Measurements from ENCODE around the gene DKKL1.
A peak's percentile ranks its signal among the peaks of the same experiment; 100 is the strongest.

The DKKL1 gene

DNA sequence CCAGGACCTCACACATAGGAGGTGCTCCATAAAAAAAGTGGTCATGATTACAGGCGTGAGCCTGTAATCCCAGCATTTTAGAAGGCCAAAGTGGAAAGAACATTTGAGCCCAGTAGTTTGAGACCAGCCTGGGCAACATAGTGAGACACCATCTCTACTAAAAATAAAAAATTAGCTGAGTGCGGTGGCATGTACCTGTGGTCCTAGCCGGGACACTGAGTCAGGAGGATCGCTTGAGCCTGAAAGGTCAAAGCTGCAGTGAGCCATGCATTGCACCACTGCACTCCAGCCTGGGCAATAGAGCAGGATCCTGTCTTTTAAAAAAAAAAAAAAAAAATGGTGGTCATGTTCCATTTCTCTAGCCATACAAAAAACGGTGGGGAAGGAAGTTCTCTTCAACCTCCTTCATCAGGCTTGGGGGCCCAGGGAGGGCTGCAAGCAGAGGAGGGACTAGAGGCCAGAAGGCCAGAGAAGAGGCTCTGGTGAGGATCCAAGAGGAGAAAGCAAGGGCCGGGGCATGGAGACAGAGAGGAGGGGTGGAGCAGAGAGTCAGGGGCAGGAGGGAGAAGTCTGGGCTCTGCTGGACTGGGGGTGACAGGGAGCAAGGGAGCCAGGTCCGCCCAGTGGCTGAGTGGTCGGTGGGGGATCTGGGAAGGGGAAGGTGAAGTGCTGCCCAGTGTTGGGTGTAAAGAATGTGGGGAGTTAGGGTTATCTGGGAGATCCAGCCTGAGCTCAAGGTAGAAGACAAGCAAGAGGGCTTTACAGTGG is 33.2 kb downstream of the DKKL1 start:
- no peak for DNase-seq (ENCODE audit: low spot score)

DNA sequence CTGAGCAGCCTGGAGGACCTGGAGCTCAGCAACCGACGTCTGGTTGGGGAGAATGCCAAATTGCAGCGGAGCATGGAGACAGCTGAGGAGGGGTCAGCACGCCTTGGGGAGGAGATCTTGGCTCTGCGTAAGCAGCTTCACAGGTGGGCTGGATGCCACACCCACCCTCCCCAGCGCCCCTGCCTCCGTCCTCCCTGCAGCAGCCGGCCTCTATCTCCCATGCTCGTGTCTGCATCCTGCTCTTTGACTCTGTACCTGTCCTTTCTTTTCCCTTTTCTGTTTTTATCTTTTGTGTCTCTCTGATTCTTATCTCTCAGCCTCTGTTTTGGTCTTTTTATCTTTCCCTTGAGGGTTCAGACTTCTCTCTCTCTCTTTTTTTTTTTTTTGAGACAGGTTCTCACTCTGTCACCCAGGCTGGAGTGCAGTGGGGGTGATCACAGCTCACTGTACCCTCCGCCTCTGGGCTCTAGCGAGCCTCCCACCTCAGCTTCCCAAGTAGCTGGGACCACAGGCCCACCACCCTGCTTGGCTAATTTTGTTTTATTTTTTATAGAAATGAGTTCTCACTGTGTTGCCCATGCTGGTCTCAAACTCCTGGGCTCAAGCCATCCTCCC is 34.4 kb downstream of the DKKL1 start:
- DNase-seq (ENCODE audit: low spot score), result no peak

DNA sequence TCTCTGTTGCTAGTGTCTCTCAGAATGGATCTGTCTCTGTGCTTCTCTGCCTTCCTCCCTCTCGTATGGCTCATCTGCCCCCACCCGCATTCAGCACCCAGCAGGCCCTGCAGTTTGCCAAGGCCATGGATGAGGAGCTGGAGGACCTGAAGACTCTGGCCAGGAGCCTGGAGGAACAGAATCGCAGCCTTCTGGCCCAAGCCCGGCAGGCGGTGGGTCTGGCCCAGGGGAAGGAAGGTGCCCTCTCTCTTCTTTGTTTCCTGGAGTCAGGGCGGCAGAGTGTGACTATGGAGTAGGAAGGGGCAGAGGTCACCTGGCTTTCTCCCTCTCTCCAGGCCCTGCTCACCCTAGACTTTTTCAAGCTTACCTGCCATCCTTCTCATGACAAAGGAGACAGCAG is 35.3 kb downstream of the DKKL1 start:
- DNase-seq (ENCODE audit: low spot score), result no peak

DNA sequence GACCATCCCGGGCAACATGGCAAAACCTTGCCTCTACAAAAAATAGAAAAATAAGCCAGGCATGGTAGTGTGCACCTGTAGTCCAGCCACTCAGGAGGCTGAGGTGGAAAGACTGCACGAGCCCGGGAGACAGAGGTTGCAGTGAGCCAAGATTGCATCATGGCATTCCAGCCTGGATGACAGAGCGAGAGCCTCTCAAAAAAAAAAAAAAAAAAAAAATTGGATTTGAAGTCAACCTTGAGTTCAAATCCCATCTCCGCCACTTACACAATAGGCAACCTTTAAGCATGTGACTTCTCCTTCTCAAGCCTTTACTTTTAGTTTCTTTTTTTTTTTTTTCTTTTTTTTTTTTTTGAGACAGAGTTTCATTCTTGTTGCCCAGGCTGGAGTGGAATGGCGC is 36.4 kb downstream of the DKKL1 start:
- DNase-seq (ENCODE audit: low spot score), result no peak

DNA sequence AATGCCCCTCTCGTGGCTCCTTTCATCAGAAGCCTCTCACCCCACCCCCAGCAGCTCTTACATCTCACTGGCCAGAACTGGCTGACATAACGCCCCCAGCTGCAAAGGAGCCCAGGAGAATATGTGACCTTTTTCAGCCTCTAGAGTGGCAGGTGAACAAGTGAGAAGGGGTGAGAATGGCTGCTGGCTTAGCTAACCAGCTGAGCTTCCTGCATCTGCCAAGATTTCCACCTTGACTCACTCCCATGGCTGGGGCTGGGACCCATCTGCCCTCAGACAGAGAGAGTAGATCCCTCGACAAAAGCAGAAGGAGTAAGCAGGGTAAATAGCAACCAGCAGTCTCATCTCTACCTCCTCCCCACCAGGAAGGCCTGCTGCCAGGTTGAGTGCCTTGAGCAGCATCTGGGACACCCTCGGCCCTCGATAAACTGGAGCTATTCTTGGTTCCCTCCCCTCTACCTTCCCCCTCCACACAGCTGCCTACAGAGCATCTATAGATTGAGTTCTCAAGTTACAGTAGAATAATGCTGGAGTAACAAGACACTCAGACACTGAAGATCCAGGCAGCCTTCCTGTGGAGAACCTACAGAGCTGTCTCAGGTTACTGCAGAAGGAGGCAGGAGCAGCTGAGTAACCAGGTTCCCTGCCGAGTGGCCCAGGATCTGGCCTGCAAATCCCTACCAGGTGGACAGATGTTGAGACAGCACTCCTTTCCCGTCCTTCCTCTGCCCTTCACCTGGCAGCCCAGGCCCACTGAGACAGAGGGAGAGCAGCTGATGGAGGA is 39.9 kb downstream of the DKKL1 start:
- DNase-seq (ENCODE audit: low spot score), result no peak

DNA sequence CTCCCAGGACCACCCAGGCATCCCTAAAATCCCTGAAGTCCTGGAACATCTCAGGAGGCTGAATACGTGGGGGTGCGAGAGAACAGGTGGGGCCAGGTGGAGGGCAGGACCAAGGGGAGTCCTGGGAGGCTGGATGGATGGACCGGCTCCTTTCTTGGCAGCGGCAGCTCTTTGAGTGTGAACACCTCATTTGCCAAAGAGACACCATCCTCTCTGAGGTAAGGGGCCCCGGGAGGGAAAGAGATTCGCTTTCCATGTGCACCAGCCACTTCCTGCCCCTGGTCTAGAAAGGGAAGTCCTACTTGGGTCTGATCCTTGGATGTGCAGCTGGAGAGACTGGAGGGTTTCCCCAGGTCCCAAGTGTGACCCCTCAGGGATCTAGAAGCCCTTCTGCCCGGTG is 43.4 kb downstream of the DKKL1 start:
- no peak for DNase-seq (ENCODE audit: low spot score)

DNA sequence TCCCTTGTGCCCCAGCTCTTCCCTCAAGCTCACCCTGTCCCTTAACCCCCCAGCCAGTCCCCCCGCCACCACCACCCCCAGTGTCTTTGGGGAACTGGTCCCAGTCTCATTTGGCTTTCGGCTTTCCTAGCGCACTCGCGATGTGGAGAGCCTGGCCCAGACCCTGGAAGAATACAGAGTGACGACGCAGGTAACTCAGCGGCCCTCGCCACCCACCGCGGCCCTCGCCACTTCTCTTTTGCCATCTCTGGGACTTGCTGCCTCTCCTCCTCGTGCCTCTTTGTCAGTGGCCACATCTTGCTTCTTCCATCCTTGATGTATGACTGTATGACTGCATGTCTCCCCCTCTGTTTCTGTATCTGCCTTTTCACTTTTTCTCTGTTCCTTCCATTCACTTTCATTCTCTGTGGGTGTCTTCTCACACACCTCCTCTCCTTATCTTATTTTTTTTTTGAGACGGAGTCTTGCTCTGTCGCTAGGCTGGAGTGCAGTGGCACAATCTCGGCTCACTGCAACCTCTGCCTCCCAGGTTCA is 43.9 kb downstream of the DKKL1 start:
- no peak for DNase-seq (ENCODE audit: low spot score)

DNA sequence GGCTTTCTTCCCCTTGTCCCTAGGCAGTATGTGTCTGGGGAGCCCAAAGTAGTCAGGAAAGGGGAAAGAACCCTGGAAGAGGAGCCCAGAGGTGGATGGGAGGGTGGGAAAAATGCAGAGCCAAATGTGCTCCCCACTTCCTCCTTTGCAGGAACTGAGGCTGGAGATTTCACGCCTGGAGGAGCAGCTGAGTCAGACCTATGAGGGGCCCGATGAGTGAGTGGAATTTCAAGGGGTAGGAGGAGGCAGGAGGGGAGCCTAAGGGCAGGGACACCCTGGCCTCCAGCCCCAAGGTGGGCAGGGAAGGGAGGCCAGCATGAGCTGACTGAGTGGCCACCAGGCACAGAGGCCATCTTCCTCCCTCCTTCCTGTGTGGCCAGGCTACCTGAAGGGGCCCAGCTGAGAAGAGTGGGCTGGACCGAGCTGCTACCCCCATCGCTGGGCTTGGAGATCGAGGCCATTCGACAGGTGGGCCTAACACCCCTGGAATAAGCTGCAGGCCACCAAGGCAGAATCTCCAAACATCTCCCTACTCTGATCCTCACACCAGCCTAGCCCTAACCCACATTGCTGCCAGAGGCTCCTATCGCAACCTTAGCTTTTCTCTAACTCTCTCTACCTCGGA is 45.3 kb downstream of the DKKL1 start:
- no peak for DNase-seq (ENCODE audit: low spot score)

DNA sequence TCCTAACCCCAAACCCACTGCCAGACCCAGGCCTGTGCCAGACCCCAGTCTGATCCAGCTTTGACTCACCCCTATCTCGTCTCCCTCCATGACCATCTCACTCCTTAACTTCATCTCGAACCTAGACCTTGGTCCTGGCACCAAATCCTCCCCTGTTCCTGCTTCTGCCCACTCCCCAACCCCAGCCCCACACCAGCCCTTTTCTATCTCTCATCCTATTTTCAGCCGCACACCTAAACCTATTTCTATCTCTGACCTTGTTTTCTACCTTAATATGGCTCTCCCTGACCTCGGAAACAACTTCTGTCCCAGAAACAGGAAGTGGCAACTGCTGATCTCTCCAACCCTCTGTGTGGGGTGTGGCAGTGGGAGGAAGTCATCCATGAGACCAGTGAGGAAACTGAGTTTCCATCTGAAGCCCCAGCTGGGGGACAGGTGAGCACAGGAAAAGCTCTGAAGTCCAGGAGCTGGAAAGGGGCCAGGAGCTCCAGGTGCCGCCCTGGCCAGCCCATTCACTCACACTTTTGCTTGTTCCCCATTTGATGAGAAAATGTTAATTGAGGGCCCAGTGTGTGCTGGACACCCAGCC is 45.9 kb downstream of the DKKL1 start:
- no peak for DNase-seq (ENCODE audit: low spot score)

DNA sequence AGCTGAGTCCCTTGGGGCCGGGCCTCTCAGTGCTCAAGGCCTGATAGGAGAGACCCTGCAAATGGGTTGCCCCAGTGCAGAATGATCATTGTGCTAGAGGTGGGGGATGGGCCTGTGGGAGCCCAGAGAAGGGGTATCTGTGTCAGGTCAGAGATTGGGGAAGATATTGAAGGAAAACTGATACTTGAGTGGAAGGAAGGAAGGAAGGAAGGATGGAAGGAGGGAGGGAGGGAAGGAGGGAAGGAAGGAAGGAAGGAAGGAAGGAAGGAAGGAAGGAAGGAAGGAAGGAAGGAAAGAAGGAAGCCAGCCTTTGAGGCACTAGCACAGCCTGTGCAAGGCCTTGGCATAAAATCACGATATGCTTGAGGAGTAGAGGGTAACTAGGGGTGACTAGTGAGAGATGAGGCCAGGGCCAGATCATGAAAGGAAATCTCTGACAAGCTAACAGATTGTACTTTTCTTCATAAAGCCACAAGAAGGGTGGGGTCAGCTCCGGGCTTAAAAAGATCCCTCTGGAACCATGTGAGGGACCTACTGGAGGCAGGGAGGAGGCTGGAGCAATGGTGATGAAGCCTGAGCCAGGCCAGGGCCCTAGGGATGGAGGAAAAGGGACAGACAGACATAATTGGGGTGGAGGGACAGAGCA is 48.1 kb downstream of the DKKL1 start:
- DNase-seq (ENCODE audit: low spot score), result no peak

DNA sequence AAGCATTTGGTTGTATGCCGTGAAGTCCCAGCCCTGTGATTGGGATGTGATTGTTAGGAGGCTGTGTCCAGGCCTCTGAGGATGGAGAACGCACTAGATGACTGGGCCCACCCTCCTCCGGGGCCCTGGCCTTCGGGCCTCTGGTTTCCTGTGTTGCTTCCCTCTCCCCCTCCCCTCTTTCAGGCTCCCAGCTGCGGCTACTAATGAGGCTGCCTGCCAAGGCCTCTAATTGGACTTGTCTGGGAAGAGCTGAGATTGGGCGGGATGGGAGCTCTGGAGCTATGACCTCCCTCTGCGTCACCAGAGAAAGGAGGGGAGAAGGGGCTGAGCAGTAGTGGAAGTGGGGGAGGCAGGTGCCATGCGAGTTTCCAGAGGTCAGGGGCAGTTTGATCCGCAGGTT is 49.7 kb downstream of the DKKL1 start:
- DNase-seq (ENCODE audit: low spot score), result no peak

DNA sequence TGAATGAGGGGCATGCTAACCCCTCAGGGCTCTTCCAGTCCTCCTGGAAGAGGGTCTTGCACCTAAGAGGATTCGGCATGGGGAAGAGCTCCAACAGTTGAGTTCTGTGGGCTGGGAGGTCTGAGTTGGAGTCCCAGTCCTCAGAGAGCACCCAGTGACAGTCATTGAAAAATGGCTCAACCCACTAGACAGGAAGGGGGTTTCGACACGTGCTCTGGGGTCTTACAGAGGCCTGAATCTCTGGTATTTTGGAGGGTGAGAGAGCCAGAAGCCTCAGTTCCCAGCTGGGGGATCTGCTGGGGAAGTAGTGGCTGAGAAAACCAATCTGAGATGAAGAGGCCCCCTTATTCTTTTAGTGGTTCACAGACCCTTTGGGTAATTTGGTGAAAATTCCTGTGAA is 50.6 kb downstream of the DKKL1 start:
- no peak for DNase-seq (ENCODE audit: low spot score)

DNA sequence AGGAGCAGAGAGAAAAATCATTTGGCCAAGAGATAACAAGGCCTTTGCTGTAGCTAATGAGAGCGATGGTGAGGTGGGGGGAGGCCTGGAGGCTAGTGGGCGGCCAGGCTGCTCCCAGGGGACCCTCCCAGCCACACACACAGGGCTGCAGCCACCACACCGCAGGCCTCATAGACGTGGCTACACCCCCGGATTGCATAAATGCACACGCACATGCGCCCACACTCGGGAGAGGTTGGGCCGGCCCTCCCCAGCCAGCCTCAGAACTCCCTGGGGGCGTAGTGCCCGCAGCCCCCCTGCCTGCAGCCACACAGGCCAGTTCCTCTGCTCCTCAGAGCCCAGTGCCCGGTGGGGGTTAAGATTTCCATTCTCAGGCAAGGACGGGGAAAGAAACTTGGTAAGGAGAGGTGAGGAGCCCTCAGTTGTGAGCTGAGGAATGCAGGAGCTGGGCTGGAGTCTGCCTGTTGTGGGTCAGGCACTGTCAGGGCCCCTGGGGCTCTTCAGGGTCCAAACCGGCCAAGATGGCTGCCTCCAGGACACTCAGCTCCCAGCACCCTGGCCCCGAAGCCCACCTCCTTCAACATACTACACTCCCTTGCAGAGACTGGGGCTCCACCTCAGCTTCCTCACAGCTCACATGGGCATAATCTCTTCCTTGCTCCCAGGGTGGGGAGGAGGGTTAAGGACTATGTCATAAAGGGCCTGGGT is 51.6 kb downstream of the DKKL1 start:
- DNase-seq (ENCODE audit: low spot score), result no peak

DNA sequence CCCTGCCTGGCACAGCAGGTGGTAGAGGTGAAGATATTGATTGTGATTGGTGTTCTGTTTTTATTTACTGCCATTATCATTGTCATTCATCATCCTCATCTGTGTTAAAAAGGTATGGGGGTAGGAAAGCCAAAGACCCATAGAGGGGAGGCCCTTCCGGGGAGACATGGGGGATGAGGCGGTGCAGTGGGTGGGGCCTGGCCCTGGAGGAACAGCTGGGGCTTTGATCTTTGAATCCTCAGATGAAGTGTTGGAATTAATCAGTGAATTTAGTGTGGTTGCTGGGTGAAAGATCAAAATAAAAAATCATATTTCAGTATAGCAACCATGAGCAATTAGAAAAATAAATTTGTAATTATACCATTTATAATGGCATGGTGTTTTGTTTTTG is 52.1 kb downstream of the DKKL1 start:
- no peak for DNase-seq (ENCODE audit: low spot score)

DNA sequence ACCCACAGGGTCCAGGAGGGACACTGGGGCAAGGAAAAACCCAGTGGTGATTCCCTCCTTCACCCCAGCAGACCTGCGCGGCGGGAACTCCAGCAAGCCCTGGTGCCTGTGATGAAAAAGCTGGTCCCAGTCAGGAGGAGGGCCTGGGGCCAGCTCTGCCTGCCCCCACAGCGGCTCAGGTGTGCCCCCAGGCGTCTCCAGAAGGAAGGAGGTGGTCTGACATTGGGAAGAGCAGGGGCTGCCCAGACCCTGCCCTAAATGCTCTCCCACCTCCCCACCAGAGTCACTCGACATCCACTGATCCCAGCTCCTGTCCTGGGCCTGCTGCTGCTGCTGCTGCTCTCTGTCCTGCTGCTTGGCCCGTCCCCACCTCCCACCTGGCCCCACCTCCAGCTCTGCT is 53.4 kb downstream of the DKKL1 start:
- DNase-seq (ENCODE audit: low spot score), result no peak

DNA sequence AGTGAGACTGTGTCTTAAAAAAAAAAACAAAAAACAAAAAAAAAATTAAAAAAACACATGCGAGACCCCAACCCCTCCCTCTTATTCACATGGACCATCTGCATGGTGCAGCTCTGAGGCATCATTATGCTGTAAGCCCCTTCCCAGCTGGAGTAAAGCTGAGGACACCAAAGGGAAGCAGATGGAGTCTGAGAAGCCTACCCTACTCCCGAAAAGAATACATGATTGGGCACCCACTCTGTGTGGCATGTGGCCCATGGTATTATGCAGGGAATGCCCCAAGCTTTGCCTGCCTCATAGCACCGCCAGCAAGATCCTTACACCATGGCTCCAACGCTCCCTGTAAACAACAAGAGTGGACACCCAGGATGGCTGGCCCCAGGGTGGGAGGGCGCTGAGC is 54.8 kb downstream of the DKKL1 start:
- DNase-seq (ENCODE audit: low spot score), result no peak

DNA sequence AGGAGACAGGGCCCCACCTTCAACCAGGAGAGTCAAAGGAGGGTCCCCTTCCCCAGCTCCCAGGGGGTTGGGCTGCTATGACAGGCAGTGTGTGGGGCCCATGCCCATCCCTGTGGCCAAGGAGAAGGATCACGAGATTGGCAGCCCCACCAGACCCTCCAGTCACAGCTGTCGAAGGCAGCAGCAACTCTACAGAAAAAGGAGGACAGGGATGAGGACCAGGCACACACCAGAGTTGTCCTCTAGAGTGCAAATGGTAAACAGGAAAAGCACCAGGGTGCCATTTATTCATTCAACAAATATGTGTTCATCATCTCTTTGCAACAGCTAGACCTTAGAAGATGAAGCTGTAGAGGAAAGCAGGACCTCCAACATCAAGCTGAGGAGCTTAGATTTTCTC is 55.5 kb downstream of the DKKL1 start:
- DNase-seq (ENCODE audit: low spot score), result no peak

DNA sequence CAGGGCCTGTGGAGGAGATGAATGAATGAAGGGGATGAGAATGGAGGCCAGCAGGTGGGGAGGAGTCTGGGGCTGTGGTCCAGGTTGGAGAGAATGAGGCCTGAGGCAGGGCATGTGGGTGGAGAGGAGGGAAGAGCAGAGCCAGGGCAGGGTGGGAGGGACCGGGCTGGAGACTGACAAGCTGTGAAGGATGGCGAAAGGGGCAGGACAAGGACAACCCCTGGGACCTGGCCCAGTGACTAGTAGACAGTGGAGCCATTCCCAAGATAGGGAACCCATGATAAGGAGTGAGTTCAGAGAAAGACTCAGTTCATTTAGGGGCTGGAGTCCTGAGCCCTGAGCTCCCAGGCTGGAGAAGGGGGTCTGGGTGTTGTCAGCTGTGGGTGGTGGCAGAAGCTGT is 56.5 kb downstream of the DKKL1 start:
- no peak for DNase-seq (ENCODE audit: low spot score)

DNA sequence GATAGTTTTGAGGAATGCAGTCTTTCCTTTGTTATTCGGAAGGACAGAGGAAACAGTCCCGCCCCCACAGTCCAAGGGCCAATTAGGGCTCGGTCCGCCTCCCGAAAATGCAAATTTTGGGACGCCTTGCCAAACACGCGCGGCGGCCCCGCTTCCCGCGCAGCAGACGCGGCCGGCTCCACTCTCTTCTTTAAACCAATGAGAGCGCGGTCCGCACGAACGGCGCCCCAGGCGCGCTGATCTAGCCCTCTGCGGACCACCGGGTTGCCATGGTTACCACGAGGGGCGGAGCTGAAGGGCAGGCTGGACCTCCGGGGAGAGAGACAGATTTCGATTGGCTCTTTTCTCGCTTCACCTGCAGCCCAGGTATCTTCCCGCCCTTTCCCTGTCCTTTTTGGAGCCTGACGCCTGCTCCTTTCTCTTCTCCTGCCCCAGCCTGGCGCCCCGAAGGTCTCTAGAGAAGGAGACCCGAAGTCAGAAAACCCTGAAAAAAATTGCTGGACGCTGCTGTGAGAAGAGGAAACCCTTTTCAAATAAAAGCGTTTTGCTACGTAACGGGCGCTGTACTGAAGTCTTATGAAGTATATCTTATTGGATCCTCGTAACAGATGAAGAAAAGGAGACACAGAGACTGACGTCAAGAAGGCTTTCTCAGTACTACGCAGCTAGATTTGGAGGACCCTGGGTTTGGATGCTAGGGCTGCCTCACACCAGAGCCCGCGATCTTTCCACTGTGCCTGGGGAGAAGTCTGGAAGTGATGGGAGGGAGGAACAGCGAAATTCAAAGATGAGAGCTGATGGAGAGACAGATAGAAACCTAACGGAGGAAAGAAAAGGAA is 57.6 kb downstream of the DKKL1 start:
- peak; percentile 20 for DNase-seq (ENCODE audit: low spot score)

DNA sequence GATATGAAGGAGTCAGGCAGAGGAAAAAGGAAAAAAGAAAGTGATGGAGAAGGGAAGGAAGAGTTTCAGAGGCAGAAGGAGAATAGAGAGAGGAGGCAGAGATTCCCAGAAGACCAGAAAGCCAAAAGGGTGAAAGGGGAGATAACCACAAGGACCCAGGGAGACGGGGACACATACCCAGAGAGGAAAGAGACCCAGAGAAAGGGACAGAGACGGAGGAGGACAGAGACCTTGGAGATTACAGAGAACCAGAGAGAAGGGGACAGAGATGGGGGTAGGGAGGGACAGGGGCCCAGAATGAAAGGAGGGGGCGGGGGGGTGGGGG is 58.2 kb downstream of the DKKL1 start:
- DNase-seq (ENCODE audit: low spot score), result no peak
